ENCODE data around the gene TBL3.
"Not testable (repeated sequence)": the region's sequence is repeated elsewhere in the genome, so short reads cannot be mapped to it uniquely, and the experiment has no call there.

Gene TBL3

DNA sequence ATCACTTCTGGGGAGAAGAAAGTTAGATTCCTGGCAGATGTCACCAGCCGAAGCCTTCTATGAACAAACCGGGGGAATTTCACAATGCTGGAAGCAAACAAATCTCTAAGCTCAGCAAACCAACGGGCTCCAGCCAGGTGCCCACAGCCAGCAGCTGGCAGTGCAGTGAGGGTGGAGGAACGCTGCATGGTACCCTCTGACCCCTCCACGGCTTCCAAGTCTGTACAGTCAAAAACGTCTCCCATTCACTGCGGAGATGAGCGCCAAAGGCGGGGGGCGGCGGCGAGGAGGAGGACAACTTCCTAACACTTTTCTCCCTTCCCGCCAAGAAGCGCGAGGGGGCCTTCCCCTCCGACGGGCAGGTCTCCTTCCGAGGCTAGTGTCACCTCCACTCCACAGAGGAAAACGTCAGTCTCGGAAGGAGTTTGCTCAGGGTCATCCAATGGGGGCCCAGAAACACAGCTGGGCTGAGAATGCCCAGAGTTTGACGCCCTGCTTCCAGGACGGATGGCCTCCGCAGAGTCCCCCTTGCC is 36.8 kb downstream of the TBL3 start:
- H3K9me3 ChIP-seq (ENCODE audit: severe bottlenecking), result no peaks in the 10 kb centered on the region
- DNase-seq, result no peak
- H3K27ac ChIP-seq, result peak overlapping the region; percentile 86
- peak overlapping the region; percentile 73 for H3K4me3 ChIP-seq (ENCODE audit: low read depth, low read length)
- TF ChIP-seq, protein P1, sequence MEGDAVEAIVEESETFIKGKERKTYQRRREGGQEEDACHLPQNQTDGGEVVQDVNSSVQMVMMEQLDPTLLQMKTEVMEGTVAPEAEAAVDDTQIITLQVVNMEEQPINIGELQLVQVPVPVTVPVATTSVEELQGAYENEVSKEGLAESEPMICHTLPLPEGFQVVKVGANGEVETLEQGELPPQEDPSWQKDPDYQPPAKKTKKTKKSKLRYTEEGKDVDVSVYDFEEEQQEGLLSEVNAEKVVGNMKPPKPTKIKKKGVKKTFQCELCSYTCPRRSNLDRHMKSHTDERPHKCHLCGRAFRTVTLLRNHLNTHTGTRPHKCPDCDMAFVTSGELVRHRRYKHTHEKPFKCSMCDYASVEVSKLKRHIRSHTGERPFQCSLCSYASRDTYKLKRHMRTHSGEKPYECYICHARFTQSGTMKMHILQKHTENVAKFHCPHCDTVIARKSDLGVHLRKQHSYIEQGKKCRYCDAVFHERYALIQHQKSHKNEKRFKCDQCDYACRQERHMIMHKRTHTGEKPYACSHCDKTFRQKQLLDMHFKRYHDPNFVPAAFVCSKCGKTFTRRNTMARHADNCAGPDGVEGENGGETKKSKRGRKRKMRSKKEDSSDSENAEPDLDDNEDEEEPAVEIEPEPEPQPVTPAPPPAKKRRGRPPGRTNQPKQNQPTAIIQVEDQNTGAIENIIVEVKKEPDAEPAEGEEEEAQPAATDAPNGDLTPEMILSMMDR (IDR thresholded peaks at IDR 0.05; ENCODE audit: low read depth, low read length), result no peak
- H3K27me3 ChIP-seq (ENCODE audit: insufficient read depth, low read depth, severe bottlenecking), result no peaks in the 10 kb centered on the region
- H3K36me3 ChIP-seq, result peaks cover 37% of the 10 kb centered on the region

DNA sequence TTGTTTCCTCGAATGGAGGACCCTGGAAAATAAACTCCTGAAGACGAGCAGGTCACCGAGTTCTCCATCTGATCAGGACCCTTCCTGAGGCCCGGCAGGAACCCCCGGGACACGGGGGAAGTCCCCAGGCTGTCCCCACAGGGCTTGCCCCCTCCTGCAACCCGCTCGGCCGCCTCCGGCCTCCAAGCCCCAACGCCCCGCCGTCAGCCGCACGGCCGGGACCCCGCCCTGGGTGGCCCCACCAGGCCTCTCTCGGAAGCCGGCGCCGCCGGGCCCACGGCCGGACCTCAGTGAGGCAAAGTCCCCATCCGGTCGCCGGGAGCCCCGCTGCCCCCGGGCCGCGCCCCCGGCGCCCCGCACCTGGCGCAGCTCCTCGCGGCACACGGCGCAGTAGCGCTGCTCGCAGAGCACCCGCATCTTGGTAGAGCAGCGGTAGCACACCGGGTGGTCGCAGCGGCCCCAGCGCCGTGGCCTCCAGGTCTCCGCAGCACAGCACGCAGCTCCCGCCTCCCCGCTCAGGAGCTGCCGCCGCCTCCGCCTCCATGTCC is 37.4 kb downstream of the TBL3 start:
- Histone ChIP-seq H3K27me3 (ENCODE audit: insufficient read depth, low read depth, severe bottlenecking) (no peaks in the 10 kb centered on the region), H3K27ac (peak overlapping the region; percentile 86), H3K36me3 (peaks cover 36% of the 10 kb centered on the region)

DNA sequence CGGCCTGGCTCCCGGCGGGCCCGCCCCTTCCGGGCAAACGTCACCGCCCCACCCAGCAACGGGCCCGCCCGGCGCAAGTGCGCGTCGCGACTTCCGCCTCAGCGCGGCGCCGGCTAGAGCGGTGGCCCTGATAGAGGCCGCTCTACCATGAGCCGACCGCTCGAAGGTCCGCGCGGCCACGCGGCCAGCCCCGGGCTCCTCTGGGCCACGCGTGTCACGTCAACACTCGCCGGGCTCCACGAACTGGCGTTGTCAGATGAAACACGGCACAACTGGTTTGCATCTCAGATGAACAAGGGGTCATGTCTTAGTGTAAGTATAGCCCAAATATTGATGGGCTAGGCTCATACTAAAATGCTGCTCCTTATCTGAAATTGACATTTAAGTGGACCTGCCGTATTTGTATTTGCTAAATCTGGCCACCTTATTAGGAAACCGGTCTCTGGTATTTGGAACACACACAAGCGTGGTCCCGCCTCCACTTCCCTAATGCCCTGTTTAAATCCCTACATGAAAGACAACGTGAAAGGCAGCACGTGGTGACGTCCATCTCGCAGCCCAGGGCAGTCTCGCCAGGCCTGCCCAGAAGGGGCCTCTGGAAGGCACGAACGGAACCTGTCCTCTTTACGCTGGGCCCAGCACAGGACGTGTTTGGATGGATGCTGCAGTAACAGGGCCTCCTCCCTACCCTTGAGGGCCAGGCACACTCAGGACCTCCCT is 38.1 kb downstream of the TBL3 start, which contains the start of gene ZNF598:
ZNF598 (minus strand) TSS at position 31 of the 720 bp plus-strand sequence.
- Histone ChIP-seq H3K4me3 (ENCODE audit: low read depth, low read length) (peak within 1 kb of the TSS; percentile 73), H3K9me3 (ENCODE audit: severe bottlenecking) (no peaks in the 10 kb centered on the region), H3K27ac (peak within 1 kb of the TSS; percentile 86), H3K36me3 (peaks cover 29% of the 10 kb centered on the region), H3K27me3 (ENCODE audit: insufficient read depth, low read depth, severe bottlenecking) (no peaks in the 10 kb centered on the region)
- DNase-seq, result peak; percentile 79
- TF ChIP-seq, protein P1 (IDR thresholded peaks at IDR 0.05; ENCODE audit: low read depth, low read length), result no peak

More for the DNA sequence above, 37.4 kb downstream of the TBL3 start:
- Histone ChIP-seq H3K9me3 (ENCODE audit: severe bottlenecking) (no peaks in the 10 kb centered on the region), H3K4me3 (ENCODE audit: low read depth, low read length) (peak overlapping the region; percentile 73)
- TF ChIP-seq, protein P1 (IDR thresholded peaks at IDR 0.05; ENCODE audit: low read depth, low read length), result no peak
- DNase-seq, result no peak

DNA sequence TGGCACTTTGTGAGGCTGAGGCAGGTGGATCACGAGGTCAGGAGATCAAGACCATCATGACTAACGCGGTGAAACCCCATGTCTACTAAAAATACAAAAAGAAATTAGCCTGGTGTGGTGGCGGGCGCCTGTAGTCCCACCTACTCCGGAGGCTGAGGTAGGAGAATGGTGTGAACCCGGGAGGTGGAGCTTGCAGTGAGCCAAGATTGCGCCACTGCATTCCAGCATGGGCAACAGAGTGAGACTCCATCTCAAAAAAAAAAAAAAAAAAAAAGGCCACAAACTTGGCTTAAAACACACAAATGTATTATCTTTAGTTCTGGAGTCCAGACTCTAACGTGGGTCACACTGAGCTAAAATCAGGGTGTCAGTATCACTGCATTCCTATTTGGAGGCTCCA is 39.9 kb downstream of the TBL3 start:
- H3K27ac ChIP-seq; H3K4me3 ChIP-seq (ENCODE audit: low read depth, low read length); H3K27me3 ChIP-seq (ENCODE audit: insufficient read depth, low read depth, severe bottlenecking); H3K9me3 ChIP-seq (ENCODE audit: severe bottlenecking); DNase-seq: not testable (repeated sequence)
- H3K36me3 ChIP-seq, result peaks cover 18% of the 10 kb centered on the region

DNA sequence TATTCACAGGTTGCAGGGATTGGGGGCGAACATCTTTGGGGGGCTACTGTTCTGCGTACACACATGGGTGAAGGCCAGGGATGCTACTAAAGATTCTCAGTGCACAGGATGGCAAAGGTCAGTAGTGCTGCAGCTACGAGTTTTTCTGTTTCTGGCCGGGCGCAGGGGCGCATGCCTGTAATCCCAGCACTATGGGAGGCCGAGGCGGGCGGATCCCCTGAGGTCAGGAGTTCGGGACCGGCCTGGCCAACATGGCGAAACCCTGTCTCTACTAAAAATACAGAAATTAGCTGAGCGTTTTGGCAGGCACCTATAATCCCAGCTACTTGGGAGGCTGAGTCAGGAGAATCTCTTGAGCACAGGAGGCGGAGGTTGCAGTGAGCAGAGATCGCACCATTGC is 41.7 kb downstream of the TBL3 start:
- Histone ChIP-seq H3K4me3 (ENCODE audit: low read depth, low read length) (no peak overlapping the region), H3K27me3 (ENCODE audit: insufficient read depth, low read depth, severe bottlenecking) (no peaks in the 10 kb centered on the region), H3K36me3 (peaks cover 4% of the 10 kb centered on the region), H3K9me3 (ENCODE audit: severe bottlenecking) (no peaks in the 10 kb centered on the region), H3K27ac (no peak overlapping the region)
- DNase-seq, result no peak
- TF ChIP-seq, protein P1 (IDR thresholded peaks at IDR 0.05; ENCODE audit: low read depth, low read length), result no peak

DNA sequence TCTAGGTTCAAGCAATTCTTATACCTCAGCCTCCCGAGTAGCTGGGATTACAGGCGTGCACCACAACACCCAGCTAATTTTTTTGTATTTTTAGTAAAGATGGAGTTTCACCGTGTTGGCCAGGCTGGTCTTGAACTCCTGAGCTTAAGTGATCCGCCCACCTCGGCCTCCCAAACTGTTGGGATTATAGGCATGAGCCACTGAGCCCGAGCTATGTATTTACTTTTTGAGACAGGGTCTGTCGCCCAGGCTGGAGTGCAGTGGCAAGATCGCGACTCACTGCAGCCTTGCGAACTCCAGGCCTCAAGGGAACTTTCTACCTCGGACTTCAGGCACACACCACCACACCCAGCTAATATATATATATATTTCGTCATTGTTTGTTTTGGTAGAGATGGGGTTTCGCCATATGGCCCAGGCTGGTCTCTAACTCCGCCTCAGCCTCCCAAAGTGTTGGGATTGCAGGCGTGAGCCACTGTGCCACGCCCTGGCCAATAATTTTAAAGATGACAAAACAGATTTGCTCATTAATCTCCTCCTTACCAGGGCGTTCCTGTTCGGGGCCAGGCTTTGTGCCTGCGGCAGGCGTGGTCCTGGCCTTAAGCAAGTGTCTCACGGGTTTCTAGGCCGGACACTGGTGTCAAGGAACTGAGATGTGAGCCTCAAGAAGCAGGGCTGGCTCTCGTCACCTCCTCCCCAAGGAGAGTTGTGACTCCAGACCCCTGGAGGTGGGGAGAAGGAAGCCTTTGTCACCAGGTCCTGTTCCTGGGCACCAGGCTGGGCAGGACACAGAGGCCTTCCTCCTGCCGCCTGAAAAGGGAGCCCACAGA is 43.5 kb downstream of the TBL3 start:
- no peak overlapping the region; the same call in none of the 2 replicates for H3K27ac ChIP-seq
- no peaks in the 10 kb centered on the region for H3K36me3 ChIP-seq
- no peak overlapping the region for H3K4me3 ChIP-seq (ENCODE audit: low read depth, low read length)
- TF ChIP-seq, protein P1 (IDR thresholded peaks at IDR 0.05; ENCODE audit: low read depth, low read length), result no peak
- H3K9me3 ChIP-seq (ENCODE audit: severe bottlenecking), result no peaks in the 10 kb centered on the region
- DNase-seq, result no peak
- no peaks in the 10 kb centered on the region for H3K27me3 ChIP-seq (ENCODE audit: insufficient read depth, low read depth, severe bottlenecking)
